Measurements from ENCODE around the gene FEM1B. TPM values are rescaled to one million over a fixed set of nuclear protein-coding genes. Genes with fewer than 3 reads are reported as not detected.

FEM1B gene
- total and polyA plus RNA-seq, 2 experiments from 2014 or later = 11.9 to 62.8 TPM

GRCh38 chr15:68271854-68272471, 5.6 kb upstream of the FEM1B start:
- H3K4me1 ChIP-seq (ENCODE audit: insufficient read depth) = peaks cover 20% of the 10 kb centered on the region
- peak overlapping the region; percentile 73 for H3K27ac ChIP-seq
- no peak overlapping the region for H2AFZ ChIP-seq
- WGBS (ENCODE audit: low lambda C conversion rate, missing lambda C conversion rate) = 38% methylated on average over 11 of the region's 11 CpGs
- H3K36me3 ChIP-seq (replicated peaks; ENCODE audit: insufficient read depth, low read depth) = no peaks in the 10 kb centered on the region
- no peaks in the 10 kb centered on the region for H4K20me1 ChIP-seq (ENCODE audit: insufficient read depth, poor library complexity, severe bottlenecking)
- H3K4me3 ChIP-seq = no peak overlapping the region
- no peak overlapping the region for H3K4me2 ChIP-seq
- peak; percentile 65 for DNase-seq (ENCODE audit: low spot score)
- no peak for TF ChIP-seq CTCF (IDR thresholded peaks at IDR 0.05; ENCODE audit: poor library complexity)
- H3K79me2 ChIP-seq = peaks cover 3% of the 10 kb centered on the region
- no peaks in the 10 kb centered on the region for H3K9me3 ChIP-seq (ENCODE audit: low read depth)
- no peaks in the 10 kb centered on the region for H3K9me2 ChIP-seq (replicated peaks; ENCODE audit: insufficient read depth)
- H3K27me3 ChIP-seq = no peaks in the 10 kb centered on the region

GRCh38 chr15:68272721-68273271, 4.7 kb upstream of the FEM1B start:
- no peak for DNase-seq (ENCODE audit: low spot score)
- Histone ChIP-seq H3K4me2 (no peak overlapping the region), H3K27me3 (no peaks in the 10 kb centered on the region), H3K9me3 (ENCODE audit: low read depth) (no peaks in the 10 kb centered on the region), H3K36me3 (replicated peaks; ENCODE audit: insufficient read depth, low read depth) (no peaks in the 10 kb centered on the region), H3K4me3 (no peak overlapping the region), H2AFZ (no peak overlapping the region), H3K4me1 (ENCODE audit: insufficient read depth) (peaks cover 20% of the 10 kb centered on the region), H3K79me2 (peaks cover 3% of the 10 kb centered on the region), H4K20me1 (ENCODE audit: insufficient read depth, poor library complexity, severe bottlenecking) (no peaks in the 10 kb centered on the region), H3K9me2 (replicated peaks; ENCODE audit: insufficient read depth) (no peaks in the 10 kb centered on the region), H3K27ac (peak overlapping the region; percentile 73)
- no peak for TF ChIP-seq EZH2phosphoT487 (IDR thresholded peaks at IDR 0.05; ENCODE audit: low read depth, severe bottlenecking, unreplicated experiment)
- no peak for TF ChIP-seq EZH2 (IDR thresholded peaks at IDR 0.05; ENCODE audit: borderline replicate concordance)
- 89% methylated on average over 1 of the region's 1 CpG for WGBS (ENCODE audit: low lambda C conversion rate, missing lambda C conversion rate)

- peak overlapping the region; percentile 31 for H3K4me2 ChIP-seq
- peak overlapping the region; percentile 73 for H3K27ac ChIP-seq
- peaks cover 15% of the 10 kb centered on the region for H3K79me2 ChIP-seq
- 75% methylated on average over 5 of the region's 5 CpGs for WGBS (ENCODE audit: low lambda C conversion rate, missing lambda C conversion rate)
- no peaks in the 10 kb centered on the region for H3K27me3 ChIP-seq
- TF ChIP-seq EZH2 (IDR thresholded peaks at IDR 0.05; ENCODE audit: borderline replicate concordance) (no peak), EZH2phosphoT487 (IDR thresholded peaks at IDR 0.05; ENCODE audit: low read depth, severe bottlenecking, unreplicated experiment) (no peak)
- peaks cover 20% of the 10 kb centered on the region for H3K4me1 ChIP-seq (ENCODE audit: insufficient read depth)
- no peak overlapping the region for H2AFZ ChIP-seq
- no peak overlapping the region for H3K4me3 ChIP-seq
- peaks cover under 1% of the 10 kb centered on the region for H4K20me1 ChIP-seq (ENCODE audit: insufficient read depth, poor library complexity, severe bottlenecking)
- no peaks in the 10 kb centered on the region for H3K9me2 ChIP-seq (replicated peaks; ENCODE audit: insufficient read depth)
- peak; percentile 38 for DNase-seq (ENCODE audit: low spot score)
- no peaks in the 10 kb centered on the region for H3K36me3 ChIP-seq (replicated peaks; ENCODE audit: insufficient read depth, low read depth)
- no peaks in the 10 kb centered on the region for H3K9me3 ChIP-seq (ENCODE audit: low read depth)
These were observed 3.2 kb upstream of the FEM1B start for GRCh38 chr15:68274201-68274848.

GRCh38 chr15:68275165-68275746, 2.3 kb upstream of the FEM1B start:
- no peak overlapping the region for H3K4me2 ChIP-seq
- 70% methylated on average over 3 of the region's 3 CpGs for WGBS (ENCODE audit: low lambda C conversion rate, missing lambda C conversion rate)
- no peaks in the 10 kb centered on the region for H3K27me3 ChIP-seq
- H3K9me3 ChIP-seq (ENCODE audit: low read depth) = no peaks in the 10 kb centered on the region
- H3K4me1 ChIP-seq (ENCODE audit: insufficient read depth) = peaks cover 29% of the 10 kb centered on the region
- peak; percentile 30 for DNase-seq (ENCODE audit: low spot score)
- H4K20me1 ChIP-seq (ENCODE audit: insufficient read depth, poor library complexity, severe bottlenecking) = peaks cover 10% of the 10 kb centered on the region
- TF ChIP-seq EZH2phosphoT487 (IDR thresholded peaks at IDR 0.05; ENCODE audit: low read depth, severe bottlenecking, unreplicated experiment) (no peak), CTCF (IDR thresholded peaks at IDR 0.05; ENCODE audit: poor library complexity) (no peak), EZH2 (IDR thresholded peaks at IDR 0.05; ENCODE audit: borderline replicate concordance) (no peak)
- H3K36me3 ChIP-seq (replicated peaks; ENCODE audit: insufficient read depth, low read depth) = no peaks in the 10 kb centered on the region
- H3K4me3 ChIP-seq = no peak overlapping the region
- no peaks in the 10 kb centered on the region for H3K9me2 ChIP-seq (replicated peaks; ENCODE audit: insufficient read depth)
- H3K27ac ChIP-seq = peak overlapping the region; percentile 100
- no peak overlapping the region for H2AFZ ChIP-seq
- H3K79me2 ChIP-seq = peaks cover 24% of the 10 kb centered on the region
